Right ventricle myocardium superior (tissue), 1 donor: Measurements from ENCODE around the gene CACNB1. TPM values are rescaled to one million over a fixed set of nuclear protein-coding genes. Genes with fewer than 3 reads are reported as not detected.
A peak's percentile ranks its signal among the peaks of the same experiment; 100 is the strongest.

Experiments
- ATAC-seq: fragments of 200-7000 bp; cut with Tn5 transposase; one replicate; pipeline ENCODE4 v1.9.1; 2020; ENCODE audit warnings: mild to moderate bottlenecking; ENCODE audit not compliant: poor library complexity
- DNase-seq: peaks from one replicate; pipeline ENCODE4 v3.0.0-alpha.2; 2020
- intact Hi-C: fragments of 100-400 bp; cut with DNase I; formaldehyde crosslinking; loops from one replicate; pipeline ENCODE4 v1.11.2; 2022
- total RNA-seq: library from RNA; stranded (reverse); fragmentation: NEBNext Ultra II Directional; extraction: Animal tissue kit (Norgen Biotek cat#: 25700); gene quantifications from one replicate; pipeline ENCODE4 v1.2.1, GENCODE V29; 2021
- donor health status: DM: no; HTN: yes; CAD: no; lungs with severe emphysema.

Gene CACNB1
- total RNA-seq, 1 donor from 2014 or later, result 4.6 TPM

GRCh38 chr17:39229274-39229913 lies 31.9 kb upstream of the CACNB1 start:
- no peak for ATAC-seq
- intact Hi-C loops, result no loop called here
- no peak for DNase-seq

DNA sequence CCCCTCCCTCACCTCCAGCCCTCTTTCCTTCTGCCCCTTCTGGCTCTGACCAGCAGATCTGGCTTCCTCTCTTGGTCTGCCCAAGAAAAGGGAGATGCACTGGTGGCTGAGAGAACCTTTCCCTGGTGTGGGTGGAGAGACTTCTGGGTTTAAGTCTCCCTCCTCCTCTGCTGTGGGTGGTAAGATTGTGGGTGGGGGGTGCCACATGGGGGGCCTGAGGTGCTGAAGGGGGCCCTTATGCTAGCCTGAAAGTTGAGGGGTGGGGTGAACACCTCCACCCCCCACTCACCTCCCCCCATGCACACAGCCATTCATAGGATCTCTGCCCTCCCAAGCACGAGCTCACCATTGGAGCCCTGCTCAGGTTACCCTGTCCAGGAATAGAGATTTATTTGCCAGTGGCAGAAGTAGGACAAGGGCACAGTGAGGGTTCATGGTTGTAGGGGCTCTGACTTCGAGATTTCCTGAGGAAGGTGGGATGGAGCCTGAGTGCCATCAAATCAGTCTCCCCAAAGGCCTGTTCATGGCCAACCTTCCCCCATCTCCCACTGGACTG lies 30.0 kb upstream of the CACNB1 start:
- no peak for ATAC-seq
- intact Hi-C loops, result no loop called here
- DNase-seq, result no peak

- intact Hi-C loops, result no loop called here
- DNase-seq (peak; percentile 81), ATAC-seq (peak; percentile 85)
Observed at GRCh38 chr17:39225959-39226683, 28.7 kb upstream of the CACNB1 start.

DNA sequence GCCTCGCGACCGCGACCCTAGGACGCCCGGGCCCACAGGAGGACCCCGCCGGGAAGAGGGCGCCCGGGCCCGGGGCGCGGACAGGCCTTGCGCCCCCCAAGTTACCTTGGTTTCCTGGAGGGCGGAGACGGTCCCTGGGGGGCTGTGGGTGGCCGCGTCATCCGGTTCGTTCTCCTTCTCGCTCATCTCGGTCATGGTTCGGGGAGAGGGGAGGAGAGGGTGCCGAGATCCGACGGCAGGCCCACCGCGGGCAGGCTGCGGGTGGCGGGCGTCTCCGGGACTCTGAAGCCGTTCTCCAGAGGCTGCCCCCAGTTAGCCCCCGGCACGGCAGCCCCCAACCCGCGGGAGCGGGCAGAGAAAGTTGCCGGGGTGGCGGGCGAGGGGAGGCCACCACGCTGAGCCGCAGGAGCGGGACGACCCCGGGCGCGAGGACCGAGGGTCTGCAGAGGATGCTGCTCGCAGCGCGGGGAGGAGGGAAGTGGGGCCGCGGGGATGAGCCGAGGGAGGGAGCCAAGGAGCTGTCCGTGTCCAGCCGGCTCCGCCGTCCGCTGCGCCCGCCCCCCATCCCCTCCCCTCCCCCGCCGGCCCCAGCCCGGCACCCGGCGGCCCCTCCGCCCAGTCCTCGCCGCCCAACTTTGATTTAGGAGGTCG lies 28.0 kb upstream of the CACNB1 start, which contains the start of gene STAC2:
TSS of gene STAC2 (minus strand) at position 638 of the 651 bp plus-strand sequence. CDS start at position 195, 443 bp downstream.
- peak; percentile 4 for ATAC-seq

GRCh38 chr17:39224778-39225307 lies 27.4 kb upstream of the CACNB1 start:
- ATAC-seq (peak; percentile 63), DNase-seq (no peak)
- intact Hi-C loops, result no loop called here

More for the DNA sequence above, 28.0 kb upstream of the CACNB1 start, which contains the start of gene STAC2:
- intact Hi-C loops, result no loop called here
- DNase-seq, result no peak

GRCh38 chr17:39223907-39224777 lies 26.7 kb upstream of the CACNB1 start:
- intact Hi-C loops, result no loop called here
- DNase-seq, result no peak
- ATAC-seq, result no peak

GRCh38 chr17:39222866-39223834 lies 25.7 kb upstream of the CACNB1 start:
- intact Hi-C loops, result no loop called here
- ATAC-seq (no peak), DNase-seq (no peak)

DNA sequence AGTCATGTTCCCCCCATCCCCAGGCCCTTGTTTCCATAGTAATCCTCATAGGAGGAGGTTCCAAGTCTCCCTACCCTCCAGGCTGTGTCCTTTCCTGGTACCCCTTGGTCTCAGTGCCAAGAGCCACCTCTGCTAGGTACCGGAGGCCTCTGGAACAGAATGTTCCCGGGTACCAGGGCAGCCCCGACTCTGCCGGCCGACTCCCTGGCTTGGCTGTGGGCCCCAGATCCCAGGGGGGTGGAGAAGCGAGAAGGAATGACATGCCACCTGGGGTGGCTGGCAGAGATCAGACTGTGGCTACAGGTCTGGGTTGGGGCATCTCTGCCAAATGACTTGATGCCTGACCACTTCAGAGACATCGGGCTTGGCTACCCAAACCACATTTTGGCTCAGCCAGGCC lies 24.7 kb upstream of the CACNB1 start:
- intact Hi-C loops, result no loop called here
- ATAC-seq (no peak), DNase-seq (no peak)

DNA sequence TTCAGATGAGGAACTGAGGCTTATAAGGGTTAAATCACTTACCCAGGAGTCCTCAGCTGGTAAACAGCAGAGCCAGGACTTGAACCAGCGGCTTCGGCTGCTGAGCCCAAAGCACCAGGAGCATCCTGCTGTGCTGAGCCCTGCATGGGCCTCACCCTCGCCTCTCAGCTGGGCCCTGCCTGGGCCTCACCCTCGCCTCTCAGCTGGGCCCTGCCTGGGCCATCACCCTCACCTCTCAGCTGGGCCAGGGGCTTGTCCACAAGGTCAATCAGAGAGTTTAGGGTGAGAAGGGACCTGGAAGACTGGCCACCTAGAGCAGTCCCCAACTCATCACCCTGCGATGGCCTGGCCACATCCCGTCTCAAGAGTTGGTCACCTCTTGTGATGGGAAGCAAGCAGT lies 24.1 kb upstream of the CACNB1 start:
- DNase-seq (no peak), ATAC-seq (no peak)
- intact Hi-C loops, result no loop called here

- intact Hi-C loops, result no loop called here
- ATAC-seq (peak; percentile 88), DNase-seq (peak; percentile 72)
Observed at GRCh38 chr17:39219647-39220154, 22.2 kb upstream of the CACNB1 start.

- DNase-seq (no peak), ATAC-seq (no peak)
- intact Hi-C loops, result no loop called here
Observed at GRCh38 chr17:39218906-39219305, 21.4 kb upstream of the CACNB1 start.

DNA sequence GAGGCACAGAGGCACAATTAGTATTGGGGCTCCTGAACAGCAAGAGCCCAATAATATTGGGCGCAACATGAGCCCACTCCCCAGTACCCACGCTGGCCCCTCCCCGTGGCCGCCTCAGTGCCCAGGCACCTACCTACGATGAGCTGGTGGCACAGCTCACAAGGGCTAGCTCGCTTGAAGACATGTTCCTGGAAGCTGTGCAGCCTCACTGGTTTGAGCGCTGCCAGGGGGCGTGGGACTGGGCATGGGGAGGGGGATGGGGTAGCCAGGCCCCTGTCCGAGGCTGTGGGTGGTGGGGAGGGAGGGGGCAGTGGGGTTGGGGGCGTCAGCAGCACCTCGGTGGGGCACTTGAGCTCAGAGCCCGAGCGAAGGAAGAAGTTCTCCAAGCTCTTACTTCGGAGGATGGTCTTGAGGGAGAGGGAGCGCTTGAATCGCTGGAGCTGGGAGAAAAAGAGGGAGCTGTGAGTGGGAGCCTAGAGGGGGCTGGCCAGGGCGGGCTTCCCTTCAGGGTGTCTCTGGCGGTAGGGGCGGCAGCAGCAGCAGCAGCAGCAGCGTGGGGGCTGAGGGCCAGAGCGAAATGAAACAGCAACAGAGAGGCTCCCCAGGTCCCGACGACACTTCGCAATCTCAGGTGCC lies 20.4 kb upstream of the CACNB1 start:
- intact Hi-C loops, result no loop called here
- DNase-seq, result no peak
- no peak for ATAC-seq

- intact Hi-C loops, result no loop called here
- ATAC-seq (no peak), DNase-seq (no peak)
Observed at GRCh38 chr17:39213852-39214251, 16.4 kb upstream of the CACNB1 start.

DNA sequence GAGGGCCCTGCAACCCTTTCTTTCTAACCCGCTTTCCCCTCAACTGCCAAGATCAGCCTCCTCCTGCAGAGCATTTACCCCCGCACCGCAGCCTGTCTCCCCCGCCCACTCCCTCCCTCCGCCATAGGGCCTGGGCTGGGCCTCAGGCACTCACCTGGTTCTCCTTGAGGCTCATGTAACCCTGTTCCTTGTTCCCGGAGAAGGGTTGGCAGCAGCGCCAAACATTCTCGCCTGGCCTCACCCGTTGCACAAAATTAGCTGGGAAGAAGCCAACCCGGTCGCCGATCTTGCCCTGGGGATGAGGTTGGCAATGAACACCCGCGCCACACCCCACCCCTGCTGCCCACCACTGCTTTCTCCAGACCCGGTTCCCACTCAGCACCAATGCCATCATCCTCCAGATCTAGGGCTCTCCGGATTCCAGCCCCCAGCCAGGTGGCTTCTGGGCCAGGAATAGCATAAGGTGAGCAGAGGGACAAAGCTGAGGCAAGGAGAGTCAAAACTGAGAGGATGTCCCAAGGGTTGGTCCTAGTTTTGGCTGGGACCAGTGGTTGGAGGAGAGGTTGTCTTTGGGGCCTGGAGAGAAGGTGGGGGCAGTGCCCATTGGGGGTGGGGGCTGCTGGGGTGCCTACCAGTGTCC lies 15.5 kb upstream of the CACNB1 start:
- ATAC-seq, result peak; percentile 26
- intact Hi-C loops, result no loop called here
- no peak for DNase-seq

DNA sequence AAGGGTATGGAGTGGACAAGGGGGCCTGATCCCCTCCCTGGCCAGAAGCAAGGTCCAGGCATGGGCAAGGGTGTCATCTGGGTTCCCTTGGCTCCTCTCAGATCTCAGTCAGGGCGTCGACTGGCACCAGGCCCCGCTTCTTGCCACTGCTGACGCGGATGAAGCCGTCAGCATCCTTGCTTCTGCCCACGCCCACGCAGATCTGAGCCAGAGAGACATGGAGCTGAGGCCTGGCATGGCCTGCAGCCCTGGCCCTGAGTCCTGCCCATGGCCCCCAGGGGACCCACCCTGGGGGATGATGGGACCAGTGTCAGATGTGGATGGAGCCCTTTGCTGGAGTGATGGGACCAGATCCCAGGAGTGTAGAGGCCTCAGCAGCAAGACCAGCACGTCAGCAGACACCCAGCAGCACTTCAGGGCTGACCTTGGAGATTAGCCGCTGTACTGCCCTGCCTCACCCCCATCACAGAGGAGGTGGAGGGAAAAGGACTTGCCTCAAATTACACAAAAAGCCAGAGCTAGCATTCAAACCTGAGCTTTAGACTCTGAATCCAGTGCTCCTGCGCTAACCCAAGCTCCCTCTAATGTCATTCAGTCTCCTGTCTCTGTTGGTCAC lies 14.8 kb upstream of the CACNB1 start:
- DNase-seq, result no peak
- intact Hi-C loops, result no loop called here
- ATAC-seq, result peak; percentile 30

GRCh38 chr17:39210093-39210434 lies 12.6 kb upstream of the CACNB1 start:
- intact Hi-C loops, result no loop called here
- no peak for DNase-seq
- ATAC-seq, result no peak
